Measurements from ENCODE around the gene MYO5C. TPM values are rescaled to one million over a fixed set of nuclear protein-coding genes. Genes with fewer than 3 reads are reported as not detected.
A peak's percentile ranks its signal among the peaks of the same experiment; 100 is the strongest.

The MYO5C gene
- total RNA-seq, 4 donors from 2014 or later, result 3.7 to 12.4 (median 7.6) TPM

GRCh38 chr15:52294881-52295420 lies 653 bp downstream of the MYO5C start:
- intact Hi-C loops (cut with DNase I), result no loop called here
- DNase-seq (ENCODE audit: extremely low spot score), result no peak

GRCh38 chr15:52292780-52293392 lies 2.7 kb downstream of the MYO5C start:
- no peak for DNase-seq (ENCODE audit: extremely low spot score)
- Histone ChIP-seq H3K4me1 (peaks cover 6 to 19% (median 15%) of the 10 kb centered on the region in 4 donors), H3K27ac (replicated peaks in 1 of 4) (no peak overlapping the region), H3K9me3 (no peaks in the 10 kb centered on the region), H3K27me3 (peaks cover 0 to 30% (median 4%) of the 10 kb centered on the region in 4 donors), H3K4me3 (no peak overlapping the region), H3K36me3 (no peaks in the 10 kb centered on the region)
- 92% methylated on average over 7 of the region's 7 CpGs for WGBS
- no peak for TF ChIP-seq CTCF (IDR thresholded peaks at IDR 0.05)
- TF ChIP-seq EP300 (IDR thresholded peaks at IDR 0.05), result no peak
- TF ChIP-seq POLR2AphosphoS5 (IDR thresholded peaks at IDR 0.05), result no peak
- TF ChIP-seq POLR2A (IDR thresholded peaks at IDR 0.05; ENCODE audit: low read depth), result no peak
- intact Hi-C loops (cut with DNase I), result no loop called here

More at GRCh38 chr15:52294881-52295420, 653 bp downstream of the MYO5C start:
- H3K27me3 ChIP-seq, result peaks cover 0 to 30% (median 4%) of the 10 kb centered on the region in 4 donors
- H3K27ac ChIP-seq (replicated peaks in 1 of 4), result peak overlapping the region; percentile 54 to 77 (median 66)
- peak overlapping the region; percentile 54 to 65 (median 58) for H3K4me3 ChIP-seq
- 50% methylated on average over 3 of the region's 32 CpGs for WGBS
- H3K36me3 ChIP-seq, result no peaks in the 10 kb centered on the region
- H3K9me3 ChIP-seq, result no peaks in the 10 kb centered on the region
- H3K4me1 ChIP-seq, result peaks cover 6 to 19% (median 15%) of the 10 kb centered on the region in 4 donors
- TF ChIP-seq EP300 (IDR thresholded peaks at IDR 0.05) (no peak), CTCF (IDR thresholded peaks at IDR 0.05) (no peak), POLR2A (IDR thresholded peaks at IDR 0.05; ENCODE audit: low read depth) (no peak), POLR2AphosphoS5 (IDR thresholded peaks at IDR 0.05) (no peak)

GRCh38 chr15:52291204-52291603 lies 4.4 kb downstream of the MYO5C start:
- no peak overlapping the region for H3K27ac ChIP-seq (replicated peaks in 1 of 4)
- peaks cover 0 to 30% (median 4%) of the 10 kb centered on the region in 4 donors for H3K27me3 ChIP-seq
- no peak overlapping the region for H3K4me3 ChIP-seq
- DNase-seq (ENCODE audit: extremely low spot score), result no peak
- no peaks in the 10 kb centered on the region for H3K9me3 ChIP-seq
- H3K4me1 ChIP-seq, result peaks cover 6 to 16% (median 15%) of the 10 kb centered on the region in 4 donors
- intact Hi-C loops (cut with DNase I), result no loop called here
- 84% methylated on average over 4 of the region's 4 CpGs for WGBS
- TF ChIP-seq EP300 (IDR thresholded peaks at IDR 0.05), result no peak
- no peak for TF ChIP-seq POLR2A (IDR thresholded peaks at IDR 0.05; ENCODE audit: low read depth)
- no peak for TF ChIP-seq CTCF (IDR thresholded peaks at IDR 0.05)
- no peak for TF ChIP-seq POLR2AphosphoS5 (IDR thresholded peaks at IDR 0.05)
- no peaks in the 10 kb centered on the region for H3K36me3 ChIP-seq

- Histone ChIP-seq H3K4me1 (peaks cover 6 to 13% (median 12%) of the 10 kb centered on the region in 4 donors), H3K9me3 (no peaks in the 10 kb centered on the region), H3K4me3 (no peak overlapping the region), H3K27ac (replicated peaks in 1 of 4) (no peak overlapping the region), H3K27me3 (peaks cover 0 to 26% (median 4%) of the 10 kb centered on the region in 4 donors), H3K36me3 (no peaks in the 10 kb centered on the region)
- intact Hi-C loops (cut with DNase I), result no loop called here
- WGBS, result 89% methylated on average over 3 of the region's 3 CpGs
- TF ChIP-seq POLR2AphosphoS5 (IDR thresholded peaks at IDR 0.05), result no peak
- TF ChIP-seq POLR2A (IDR thresholded peaks at IDR 0.05; ENCODE audit: low read depth), result no peak
- TF ChIP-seq EP300 (IDR thresholded peaks at IDR 0.05), result no peak
- DNase-seq (ENCODE audit: extremely low spot score), result no peak
Measured at GRCh38 chr15:52290800-52291199, 4.8 kb downstream of the MYO5C start.

GRCh38 chr15:52290329-52290728 lies 5.3 kb downstream of the MYO5C start:
- no peak for DNase-seq (ENCODE audit: extremely low spot score)
- H3K9me3 ChIP-seq, result no peaks in the 10 kb centered on the region
- peaks cover 0 to 21% (median 3%) of the 10 kb centered on the region in 4 donors for H3K27me3 ChIP-seq
- H3K27ac ChIP-seq (replicated peaks in 1 of 4), result no peak overlapping the region
- H3K4me1 ChIP-seq, result peaks cover 6 to 9% (median 7%) of the 10 kb centered on the region in 4 donors
- WGBS, result 88% methylated on average over 4 of the region's 4 CpGs
- H3K36me3 ChIP-seq, result no peaks in the 10 kb centered on the region
- no peak for TF ChIP-seq CTCF (IDR thresholded peaks at IDR 0.05)
- TF ChIP-seq EP300 (IDR thresholded peaks at IDR 0.05), result no peak
- H3K4me3 ChIP-seq, result no peak overlapping the region
- intact Hi-C loops (cut with DNase I), result no loop called here
